Retina (tissue), 1 donor: ENCODE results near the gene CKLF.
"Not testable (repeated sequence)": the region's sequence is repeated elsewhere in the genome, so short reads cannot be mapped to it uniquely, and the experiment has no call there.

Experiments used
- DNase-seq: peaks from one replicate; pipeline ENCODE4 v3.0.0-alpha.2; 2016

The CKLF gene

GRCh38 chr16:66601471-66601870, 49.1 kb downstream of the CKLF start:
- DNase-seq, result no peak

GRCh38 chr16:66603537-66604375, 51.4 kb downstream of the CKLF start:
- peak; percentile 92 for DNase-seq

- DNase-seq, result peak; percentile 84
Observed at GRCh38 chr16:66604376-66605176, 52.2 kb downstream of the CKLF start, which contains the start of gene CMTM3. Gene CMTM3, plus strand, starts transcription at chr16:66604704. Its CDS starts 102 bp downstream, at chr16:66604806.

GRCh38 chr16:66605177-66605978, 53.0 kb downstream of the CKLF start:
- no peak for DNase-seq

- no peak for DNase-seq
Observed at GRCh38 chr16:66605979-66606751, 53.8 kb downstream of the CKLF start.

GRCh38 chr16:66608241-66609138, 56.1 kb downstream of the CKLF start:
- peak; percentile 89 for DNase-seq

DNA sequence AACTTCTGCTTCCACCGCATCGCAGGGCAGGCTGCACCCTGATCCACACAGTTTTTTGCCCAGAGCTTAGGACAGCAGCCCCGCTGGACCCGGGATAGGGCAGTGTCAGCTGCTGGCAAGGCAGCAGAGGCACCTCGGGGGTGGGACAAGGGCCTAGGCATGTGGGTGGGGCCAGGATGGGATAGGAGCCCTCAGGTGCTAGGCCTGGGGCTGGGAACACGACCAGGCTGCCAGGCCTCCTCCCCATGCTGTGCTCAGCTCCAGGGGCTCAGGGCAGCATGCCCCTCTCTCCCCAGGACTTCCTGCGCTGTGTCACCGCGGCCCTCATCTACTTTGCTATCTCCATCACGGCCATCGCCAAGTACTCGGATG, 56.7 kb downstream of the CKLF start:
- DNase-seq, result no peak

DNA sequence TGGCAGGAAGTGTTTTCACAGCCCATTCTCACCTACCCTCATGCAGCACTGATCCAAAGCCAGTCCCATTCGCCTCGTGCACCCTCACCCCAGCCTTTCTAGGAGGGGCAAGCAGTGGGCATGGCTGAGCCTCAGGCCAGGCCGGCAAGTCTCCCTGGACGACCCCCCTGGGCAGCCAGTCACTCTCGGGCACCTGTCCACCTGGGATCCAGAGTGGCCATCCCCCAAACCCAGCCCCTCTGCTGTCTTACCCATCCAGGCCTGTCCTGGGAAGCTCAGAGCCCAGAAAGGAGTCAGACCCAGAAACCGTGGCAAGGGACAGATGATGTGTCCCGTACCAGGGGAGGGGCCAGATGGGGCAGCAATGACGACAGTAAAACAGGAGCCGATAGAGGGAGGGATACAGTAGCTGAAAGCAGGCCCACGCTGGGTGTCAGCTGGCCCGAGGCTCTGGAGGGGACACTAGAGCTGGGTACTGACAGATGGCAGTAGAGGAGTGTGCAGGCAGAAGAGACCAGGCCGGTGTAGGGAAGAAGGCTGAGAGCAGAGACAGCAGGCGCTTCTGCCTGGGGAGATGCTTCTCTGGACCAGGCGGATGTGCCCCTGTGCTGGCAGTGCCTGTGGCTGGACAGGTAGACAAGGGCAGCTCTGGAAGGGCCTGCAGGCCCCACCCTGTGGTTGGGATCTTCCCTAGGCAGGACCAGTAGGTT, 57.9 kb downstream of the CKLF start:
- no peak for DNase-seq

DNA sequence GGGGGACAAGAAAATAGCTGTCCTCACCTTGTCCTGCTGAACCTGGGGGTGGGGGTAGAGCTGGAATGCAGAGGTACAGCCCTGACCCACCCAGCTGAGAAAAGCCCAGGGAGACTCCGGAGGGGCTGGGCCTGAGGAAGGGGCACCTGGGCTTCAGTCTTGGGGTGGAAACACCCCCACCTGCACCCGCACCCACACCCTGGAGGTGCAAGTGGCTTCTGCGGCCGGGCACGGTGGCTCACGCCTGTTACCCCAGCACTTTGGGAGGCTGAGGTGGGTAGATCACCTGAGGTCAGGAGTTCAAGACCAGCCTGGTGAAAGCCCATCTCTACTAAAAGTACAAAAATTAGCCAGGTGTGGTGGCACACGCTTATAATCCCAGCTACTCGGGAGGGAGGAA, 59.5 kb downstream of the CKLF start:
- not testable (repeated sequence) for DNase-seq

DNA sequence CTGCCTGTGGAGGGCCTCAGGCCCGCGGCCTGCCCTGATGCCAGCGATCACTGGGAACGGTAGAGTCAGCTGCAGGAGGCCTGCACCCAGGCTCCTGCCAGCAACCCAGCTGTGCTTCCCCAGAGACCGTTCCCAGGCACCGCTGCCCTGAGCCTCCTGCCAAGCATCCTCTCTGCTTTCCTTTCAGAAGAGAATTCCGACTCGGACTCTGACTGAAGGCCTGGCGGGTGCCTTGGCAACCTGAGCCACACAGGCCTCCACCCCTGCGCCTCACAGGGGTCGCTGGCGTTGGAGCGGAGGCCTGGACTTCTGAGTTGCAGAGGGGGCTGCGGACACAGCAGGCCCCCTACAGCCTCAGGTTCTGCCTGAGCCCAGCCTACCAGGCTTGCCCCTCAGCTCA, 60.0 kb downstream of the CKLF start:
- no peak for DNase-seq

DNA sequence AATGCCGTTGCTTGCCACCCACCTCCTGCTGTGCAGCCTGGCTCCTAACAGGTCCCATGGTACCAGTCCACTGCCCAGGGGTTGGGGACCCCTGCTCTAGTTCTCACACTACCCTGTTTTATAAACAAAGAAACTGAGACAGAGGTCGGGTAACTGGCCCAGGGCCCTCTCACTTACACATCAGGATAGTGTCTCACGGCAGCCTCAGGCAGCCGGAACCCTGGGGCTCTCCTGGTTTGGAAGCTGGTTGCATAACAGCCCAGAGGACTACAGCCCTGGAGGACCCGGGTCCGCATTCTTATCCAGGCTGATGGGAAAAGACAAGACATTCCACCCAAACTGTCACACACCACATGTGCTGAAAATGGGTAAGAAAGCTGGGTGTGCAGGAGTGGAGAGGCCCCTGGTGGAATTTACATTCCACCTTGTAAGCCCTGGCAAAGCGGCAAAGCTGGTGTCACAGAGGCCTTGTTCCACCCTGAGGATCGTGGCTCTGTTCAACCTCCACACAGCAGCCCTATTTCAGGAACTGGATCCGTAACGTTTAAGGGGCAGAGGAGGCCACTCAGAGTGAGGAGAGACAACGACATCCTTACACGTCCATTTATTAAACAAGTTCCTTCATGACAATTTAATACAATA, 61.9 kb downstream of the CKLF start:
- no peak for DNase-seq
